Measurements from ENCODE around the gene ZNF791. TPM values are rescaled to one million over a fixed set of nuclear protein-coding genes. Genes with fewer than 3 reads are reported as not detected.
A peak's percentile ranks its signal among the peaks of the same experiment; 100 is the strongest.

The ZNF791 gene
- total and polyA plus RNA-seq, 2 of the 13 experiments (the other 11 are each of a cell fraction or from before 2014, with no cell fraction given), result 12.8 to 17.4 TPM

DNA sequence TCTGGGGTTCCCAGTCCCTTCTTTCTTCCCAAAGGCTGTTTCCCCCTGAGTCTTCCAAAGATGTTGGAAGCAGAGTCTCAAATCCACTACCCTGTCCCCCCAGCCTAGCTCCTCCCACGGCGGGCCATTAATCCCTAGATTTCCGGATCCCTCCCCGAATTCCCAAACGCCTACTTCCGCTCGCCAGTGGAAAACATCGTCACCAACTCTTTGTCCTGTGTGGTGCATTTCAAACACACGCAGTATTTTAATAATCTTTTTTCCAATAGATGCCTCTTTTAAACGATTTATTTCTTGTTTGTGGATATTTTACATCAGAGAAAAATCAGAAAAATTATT, 610 bp downstream of the ZNF791 start (continued):
- TF ChIP-seq REXO4 (CRISPR knock-in tag; IDR thresholded peaks at IDR 0.05; ENCODE audit: borderline replicate concordance) (no peak), ZNF746 (CRISPR knock-in tag; IDR thresholded peaks at IDR 0.05) (no peak), ZBTB21 (CRISPR knock-in tag; IDR thresholded peaks at IDR 0.05) (peak; percentile 22; the same call in 1 of the 2 replicates), TGIF2 (CRISPR knock-in tag; IDR thresholded peaks at IDR 0.05) (peak; percentile 27; the same call in 1 of the 2 replicates), HDAC6 (IDR thresholded peaks at IDR 0.05; ENCODE audit: low read depth, low read length) (no peak), NFE2 (CRISPR knock-in tag; IDR thresholded peaks at IDR 0.05) (no peak), PCBP2 (optimal IDR thresholded peaks at IDR 0.05; ENCODE audit: low read depth, low read length, poor library complexity, severe bottlenecking) (no peak), ELF4 (CRISPR knock-in tag; IDR thresholded peaks at IDR 0.05; ENCODE audit: borderline replicate concordance) (0 out of 2 replicates have a peak, but pooled peaks have one; percentile 58), ETV5 (CRISPR knock-in tag; IDR thresholded peaks at IDR 0.05; ENCODE audit: borderline replicate concordance) (peak; percentile 77; the same call in 1 of the 2 replicates), ELF1 (CRISPR knock-in tag; IDR thresholded peaks at IDR 0.05) (peak; percentile 73), BHLHE40 (IDR thresholded peaks at IDR 0.05; ENCODE audit: low read length) (no peak), ZNF782 (CRISPR knock-in tag; IDR thresholded peaks at IDR 0.05; ENCODE audit: borderline replicate concordance) (no peak), REL (CRISPR knock-in tag; conservative IDR thresholded peaks at IDR 0.05) (no peak), GTF3A (CRISPR knock-in tag; conservative IDR thresholded peaks at IDR 0.05) (no peak)
- TF ChIP-seq, protein P1, sequence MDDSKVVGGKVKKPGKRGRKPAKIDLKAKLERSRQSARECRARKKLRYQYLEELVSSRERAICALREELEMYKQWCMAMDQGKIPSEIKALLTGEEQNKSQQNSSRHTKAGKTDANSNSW (CRISPR knock-in tag; IDR thresholded peaks at IDR 0.05; ENCODE audit: borderline replicate concordance), result no peak
- TF ChIP-seq, protein P2, sequence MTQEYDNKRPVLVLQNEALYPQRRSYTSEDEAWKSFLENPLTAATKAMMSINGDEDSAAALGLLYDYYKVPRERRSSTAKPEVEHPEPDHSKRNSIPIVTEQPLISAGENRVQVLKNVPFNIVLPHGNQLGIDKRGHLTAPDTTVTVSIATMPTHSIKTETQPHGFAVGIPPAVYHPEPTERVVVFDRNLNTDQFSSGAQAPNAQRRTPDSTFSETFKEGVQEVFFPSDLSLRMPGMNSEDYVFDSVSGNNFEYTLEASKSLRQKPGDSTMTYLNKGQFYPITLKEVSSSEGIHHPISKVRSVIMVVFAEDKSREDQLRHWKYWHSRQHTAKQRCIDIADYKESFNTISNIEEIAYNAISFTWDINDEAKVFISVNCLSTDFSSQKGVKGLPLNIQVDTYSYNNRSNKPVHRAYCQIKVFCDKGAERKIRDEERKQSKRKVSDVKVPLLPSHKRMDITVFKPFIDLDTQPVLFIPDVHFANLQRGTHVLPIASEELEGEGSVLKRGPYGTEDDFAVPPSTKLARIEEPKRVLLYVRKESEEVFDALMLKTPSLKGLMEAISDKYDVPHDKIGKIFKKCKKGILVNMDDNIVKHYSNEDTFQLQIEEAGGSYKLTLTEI (CRISPR knock-in tag; conservative IDR thresholded peaks at IDR 0.05), result no peak
- TF ChIP-seq, protein P3, sequence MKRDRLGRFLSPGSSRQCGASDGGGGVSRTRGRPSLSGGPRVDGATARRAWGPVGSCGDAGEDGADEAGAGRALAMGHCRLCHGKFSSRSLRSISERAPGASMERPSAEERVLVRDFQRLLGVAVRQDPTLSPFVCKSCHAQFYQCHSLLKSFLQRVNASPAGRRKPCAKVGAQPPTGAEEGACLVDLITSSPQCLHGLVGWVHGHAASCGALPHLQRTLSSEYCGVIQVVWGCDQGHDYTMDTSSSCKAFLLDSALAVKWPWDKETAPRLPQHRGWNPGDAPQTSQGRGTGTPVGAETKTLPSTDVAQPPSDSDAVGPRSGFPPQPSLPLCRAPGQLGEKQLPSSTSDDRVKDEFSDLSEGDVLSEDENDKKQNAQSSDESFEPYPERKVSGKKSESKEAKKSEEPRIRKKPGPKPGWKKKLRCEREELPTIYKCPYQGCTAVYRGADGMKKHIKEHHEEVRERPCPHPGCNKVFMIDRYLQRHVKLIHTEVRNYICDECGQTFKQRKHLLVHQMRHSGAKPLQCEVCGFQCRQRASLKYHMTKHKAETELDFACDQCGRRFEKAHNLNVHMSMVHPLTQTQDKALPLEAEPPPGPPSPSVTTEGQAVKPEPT (CRISPR knock-in tag; IDR thresholded peaks at IDR 0.05; ENCODE audit: low read depth), result no peak
- TF ChIP-seq, protein P4, sequence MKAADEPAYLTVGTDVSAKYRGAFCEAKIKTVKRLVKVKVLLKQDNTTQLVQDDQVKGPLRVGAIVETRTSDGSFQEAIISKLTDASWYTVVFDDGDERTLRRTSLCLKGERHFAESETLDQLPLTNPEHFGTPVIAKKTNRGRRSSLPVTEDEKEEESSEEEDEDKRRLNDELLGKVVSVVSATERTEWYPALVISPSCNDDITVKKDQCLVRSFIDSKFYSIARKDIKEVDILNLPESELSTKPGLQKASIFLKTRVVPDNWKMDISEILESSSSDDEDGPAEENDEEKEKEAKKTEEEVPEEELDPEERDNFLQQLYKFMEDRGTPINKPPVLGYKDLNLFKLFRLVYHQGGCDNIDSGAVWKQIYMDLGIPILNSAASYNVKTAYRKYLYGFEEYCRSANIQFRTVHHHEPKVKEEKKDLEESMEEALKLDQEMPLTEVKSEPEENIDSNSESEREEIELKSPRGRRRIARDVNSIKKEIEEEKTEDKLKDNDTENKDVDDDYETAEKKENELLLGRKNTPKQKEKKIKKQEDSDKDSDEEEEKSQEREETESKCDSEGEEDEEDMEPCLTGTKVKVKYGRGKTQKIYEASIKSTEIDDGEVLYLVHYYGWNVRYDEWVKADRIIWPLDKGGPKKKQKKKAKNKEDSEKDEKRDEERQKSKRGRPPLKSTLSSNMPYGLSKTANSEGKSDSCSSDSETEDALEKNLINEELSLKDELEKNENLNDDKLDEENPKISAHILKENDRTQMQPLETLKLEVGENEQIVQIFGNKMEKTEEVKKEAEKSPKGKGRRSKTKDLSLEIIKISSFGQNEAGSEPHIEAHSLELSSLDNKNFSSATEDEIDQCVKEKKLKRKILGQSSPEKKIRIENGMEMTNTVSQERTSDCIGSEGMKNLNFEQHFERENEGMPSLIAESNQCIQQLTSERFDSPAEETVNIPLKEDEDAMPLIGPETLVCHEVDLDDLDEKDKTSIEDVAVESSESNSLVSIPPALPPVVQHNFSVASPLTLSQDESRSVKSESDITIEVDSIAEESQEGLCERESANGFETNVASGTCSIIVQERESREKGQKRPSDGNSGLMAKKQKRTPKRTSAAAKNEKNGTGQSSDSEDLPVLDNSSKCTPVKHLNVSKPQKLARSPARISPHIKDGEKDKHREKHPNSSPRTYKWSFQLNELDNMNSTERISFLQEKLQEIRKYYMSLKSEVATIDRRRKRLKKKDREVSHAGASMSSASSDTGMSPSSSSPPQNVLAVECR (CRISPR knock-in tag; IDR thresholded peaks at IDR 0.05; ENCODE audit: borderline replicate concordance), result no peak
- TF ChIP-seq, protein P5, sequence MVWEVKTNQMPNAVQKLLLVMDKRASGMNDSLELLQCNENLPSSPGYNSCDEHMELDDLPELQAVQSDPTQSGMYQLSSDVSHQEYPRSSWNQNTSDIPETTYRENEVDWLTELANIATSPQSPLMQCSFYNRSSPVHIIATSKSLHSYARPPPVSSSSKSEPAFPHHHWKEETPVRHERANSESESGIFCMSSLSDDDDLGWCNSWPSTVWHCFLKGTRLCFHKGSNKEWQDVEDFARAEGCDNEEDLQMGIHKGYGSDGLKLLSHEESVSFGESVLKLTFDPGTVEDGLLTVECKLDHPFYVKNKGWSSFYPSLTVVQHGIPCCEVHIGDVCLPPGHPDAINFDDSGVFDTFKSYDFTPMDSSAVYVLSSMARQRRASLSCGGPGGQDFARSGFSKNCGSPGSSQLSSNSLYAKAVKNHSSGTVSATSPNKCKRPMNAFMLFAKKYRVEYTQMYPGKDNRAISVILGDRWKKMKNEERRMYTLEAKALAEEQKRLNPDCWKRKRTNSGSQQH (CRISPR knock-in tag; IDR thresholded peaks at IDR 0.05; ENCODE audit: low read depth), result 0 out of 2 replicates have a peak, but pooled peaks have one; percentile 4
- TF ChIP-seq, protein P6, sequence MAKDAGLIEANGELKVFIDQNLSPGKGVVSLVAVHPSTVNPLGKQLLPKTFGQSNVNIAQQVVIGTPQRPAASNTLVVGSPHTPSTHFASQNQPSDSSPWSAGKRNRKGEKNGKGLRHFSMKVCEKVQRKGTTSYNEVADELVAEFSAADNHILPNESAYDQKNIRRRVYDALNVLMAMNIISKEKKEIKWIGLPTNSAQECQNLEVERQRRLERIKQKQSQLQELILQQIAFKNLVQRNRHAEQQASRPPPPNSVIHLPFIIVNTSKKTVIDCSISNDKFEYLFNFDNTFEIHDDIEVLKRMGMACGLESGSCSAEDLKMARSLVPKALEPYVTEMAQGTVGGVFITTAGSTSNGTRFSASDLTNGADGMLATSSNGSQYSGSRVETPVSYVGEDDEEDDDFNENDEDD (CRISPR knock-in tag; IDR thresholded peaks at IDR 0.05; ENCODE audit: borderline replicate concordance), result 0 out of 2 replicates have a peak, but pooled peaks have one; percentile 8
